H1 (cell line): ENCODE data around the gene VWF. TPM values are rescaled to one million over a fixed set of nuclear protein-coding genes. Genes with fewer than 3 reads are reported as not detected.

Source experiments
- CTCF ChIA-PET: fragments of 300-600 bp; sonication (Branson Sonifier 250); formaldehyde crosslinking; loops from one replicate; lab custom pipeline; 2021; ENCODE audit not compliant: partially characterized antibody; lab: Charles Lee
- POLR2A ChIA-PET: fragments of 300-600 bp; sonication (Branson Sonifier 250); formaldehyde crosslinking; loops from one replicate; lab custom pipeline; 2021; ENCODE audit warnings: inconsistent platforms; ENCODE audit not compliant: partially characterized antibody; lab: Charles Lee
- DNase-seq, 2 experiments: peaks; one replicate each; pipeline versions ENCODE4 v3.0.0 to v3.0.0-alpha.2; 2010 to 2022; ENCODE audit warnings: low spot score in 2 of 2, low read depth in 1 of 2, mixed read lengths in 1 of 2
- FAIRE-seq: peaks from 2 replicates; lab custom pipeline; 2011; peaks lifted over from hg19 to GRCh38; lab: Jason Lieb, UNC
- H2AFZ ChIP-seq: 2 replicates; pipeline ENCODE4 v1.8.1; 2012; ENCODE audit warnings: low read length, inconsistent platforms
- H2AK5ac ChIP-seq: 2 replicates; pipeline ENCODE4 v1.6.1; 2013; ENCODE audit warnings: low read depth, low read length
- H2BK120ac ChIP-seq: replicated peaks from 2 replicates; pipeline ENCODE3; 2013; ENCODE audit warnings: low read depth, low read length, inconsistent platforms
- H2BK12ac ChIP-seq: 2 replicates; pipeline ENCODE4 v1.6.1; 2013; ENCODE audit warnings: low read depth, low read length
- H2BK15ac ChIP-seq: 2 replicates; pipeline ENCODE4 v1.6.1; 2013; ENCODE audit warnings: low read length
- H2BK20ac ChIP-seq: 2 replicates; pipeline ENCODE4 v1.6.1; 2013; ENCODE audit warnings: low read length
- H2BK5ac ChIP-seq: 2 replicates; pipeline ENCODE4 v1.6.1; 2013; ENCODE audit warnings: low read depth, low read length
- H3K14ac ChIP-seq: 2 replicates; pipeline ENCODE4 v1.6.1; 2013; ENCODE audit warnings: inconsistent platforms; ENCODE audit not compliant: insufficient read length
- H3K18ac ChIP-seq: 2 replicates; pipeline ENCODE4 v1.6.1; 2013; ENCODE audit warnings: low read length; ENCODE audit errors: extremely low read depth
- H3K23ac ChIP-seq: 2 replicates; pipeline ENCODE4 v1.6.1; 2013; ENCODE audit warnings: inconsistent platforms; ENCODE audit not compliant: insufficient read length
- H3K23me2 ChIP-seq: 2 replicates; pipeline ENCODE4 v1.6.1; 2013; ENCODE audit warnings: low read depth, low read length
- H3K27ac ChIP-seq: 2 replicates; pipeline ENCODE4 v1.6.1; 2011; ENCODE audit warnings: low read depth, low read length, inconsistent platforms
- H3K27me3 ChIP-seq, 4 experiments: replicated peaks in 1 of 4; 1 replicate in 1 of 4; 2 replicates in 3 of 4; pipeline versions ENCODE4 v1.6.1 to v1.8.1; 2011 to 2013; ENCODE audit warnings: low read length in 3 of 4, mild to moderate bottlenecking in 3 of 4, inconsistent platforms in 2 of 4, mixed read lengths in 2 of 4, moderate library complexity in 1 of 4; ENCODE audit not compliant: control insufficient read depth in 3 of 4, insufficient read depth in 3 of 4; ENCODE audit errors: extremely low read depth in 1 of 4
- H3K36me3 ChIP-seq, 4 experiments: 2 replicates each; pipeline versions ENCODE4 v1.6.1 to v1.8.1; 2011 to 2013; ENCODE audit warnings: mild to moderate bottlenecking in 4 of 4, low read length in 3 of 4, moderate library complexity in 2 of 4, control low read depth in 1 of 4, inconsistent platforms in 1 of 4; ENCODE audit not compliant: insufficient read depth in 4 of 4, control insufficient read depth in 2 of 4
- H3K4ac ChIP-seq: replicated peaks from 2 replicates; pipeline ENCODE3; 2013; ENCODE audit warnings: low read length, low read depth, mixed read lengths, inconsistent platforms; ENCODE audit not compliant: insufficient read length
- H3K4me1 ChIP-seq, 4 experiments: replicated peaks in 1 of 4; 1 replicate in 1 of 4; 2 replicates in 3 of 4; pipeline versions ENCODE4 v1.6.1 to v1.8.1; 2011 to 2013; ENCODE audit warnings: low read length in 3 of 4, inconsistent platforms in 2 of 4, mixed read lengths in 1 of 4; ENCODE audit not compliant: insufficient read depth in 4 of 4, control insufficient read depth in 3 of 4
- H3K4me2 ChIP-seq, 2 experiments: 2 replicates each; pipeline versions ENCODE4 v1.6.1 to v1.8.1; 2011 to 2013; ENCODE audit warnings: low read depth in 2 of 2, low read length in 2 of 2, control low read depth in 1 of 2, inconsistent platforms in 1 of 2, mild to moderate bottlenecking in 1 of 2; ENCODE audit not compliant: insufficient read depth in 1 of 2
- H3K4me3 ChIP-seq, 4 experiments: fragments of 200-600, 300-600 bp in 1 of 4; sonication (generic), shearing (Covaris generic), sonication (Bioruptor Twin) in 1 of 4; 2 replicates each; pipeline versions ENCODE4 v1.5.1 to v1.8.1; 2011 to 2016; ENCODE audit warnings: low read length in 4 of 4, low read depth in 3 of 4, control low read depth in 2 of 4, inconsistent platforms in 2 of 4, mild to moderate bottlenecking in 2 of 4, mixed read lengths in 1 of 4, moderate library complexity in 1 of 4; ENCODE audit not compliant: insufficient read depth in 2 of 4; ENCODE audit errors: extremely low read depth in 1 of 4
- H3K56ac ChIP-seq: replicated peaks from 2 replicates; pipeline ENCODE3; 2013; ENCODE audit warnings: low read depth, mild to moderate bottlenecking, mixed read lengths, low read length, inconsistent platforms; ENCODE audit not compliant: insufficient read length
- H3K79me1 ChIP-seq: 2 replicates; pipeline ENCODE4 v1.6.1; 2013; ENCODE audit warnings: low read depth, low read length, control low read depth
- H3K79me2 ChIP-seq, 2 experiments: 2 replicates each; pipeline versions ENCODE4 v1.6.1 to v1.8.1; 2012 to 2013; ENCODE audit warnings: low read length in 2 of 2, mild to moderate bottlenecking in 2 of 2, inconsistent platforms in 1 of 2; ENCODE audit not compliant: insufficient read depth in 2 of 2, control insufficient read depth in 1 of 2
- H3K9ac ChIP-seq, 4 experiments: replicated peaks in 1 of 4; 1 replicate in 1 of 4; 2 replicates in 3 of 4; pipeline versions ENCODE4 v1.6.1 to v1.8.1; 2011 to 2013; ENCODE audit warnings: low read depth in 3 of 4, low read length in 3 of 4, control low read depth in 2 of 4, mild to moderate bottlenecking in 2 of 4, moderate library complexity in 2 of 4, inconsistent platforms in 1 of 4; ENCODE audit errors: extremely low read depth in 1 of 4
- H3K9me3 ChIP-seq, 2 experiments: 2 replicates each; pipeline versions ENCODE4 v1.6.1 to v1.8.1; 2012 to 2013; ENCODE audit warnings: mild to moderate bottlenecking in 2 of 2, moderate library complexity in 2 of 2, control low read depth in 1 of 2, inconsistent platforms in 1 of 2, low read depth in 1 of 2, low read length in 1 of 2, mixed read lengths in 1 of 2; ENCODE audit not compliant: insufficient read depth in 2 of 2
- H4K20me1 ChIP-seq, 2 experiments: replicated peaks in 1 of 2; 2 replicates each; pipeline versions ENCODE3 to v1.8.1; 2011 to 2013; ENCODE audit warnings: inconsistent platforms in 2 of 2, low read length in 2 of 2, mild to moderate bottlenecking in 1 of 2; ENCODE audit not compliant: insufficient read depth in 2 of 2, control insufficient read depth in 1 of 2
- H4K5ac ChIP-seq: 2 replicates; pipeline ENCODE4 v1.6.1; 2013; ENCODE audit warnings: low read length, low read depth, mixed read lengths, inconsistent platforms; ENCODE audit not compliant: insufficient read length
- H4K8ac ChIP-seq: 2 replicates; pipeline ENCODE4 v1.8.0; 2013; ENCODE audit warnings: mild to moderate bottlenecking, moderate library complexity, low read length, inconsistent platforms; ENCODE audit not compliant: insufficient read depth; ENCODE audit errors: extremely low read depth
- H4K91ac ChIP-seq: replicated peaks from 2 replicates; pipeline ENCODE3; 2013; ENCODE audit warnings: low read length, mixed read lengths, inconsistent platforms; ENCODE audit not compliant: insufficient read length
- FOSL1 ChIP-seq: IDR thresholded peaks from 2 replicates; pipeline ENCODE4 v1.6.1; 2011; ENCODE audit warnings: mild to moderate bottlenecking, low read depth, low read length, moderate library complexity; ENCODE audit not compliant: insufficient read depth
- POLR2AphosphoS5 ChIP-seq: IDR thresholded peaks from 2 replicates; pipeline ENCODE4 v1.6.1; 2011; ENCODE audit warnings: low read depth, low read length
- WGBS, 2 experiments: shearing (Covaris generic) in 1 of 2; methylation state at CpG; one replicate each; pipeline versions ENCODE4 v1.1.6 to v1.1.7; 2013 to 2015; ENCODE audit warnings: low lambda C conversion rate in 2 of 2, mixed read lengths in 2 of 2, inconsistent platforms in 1 of 2, low coverage in 1 of 2, missing lambda C conversion rate in 1 of 2; ENCODE audit not compliant: insufficient replicate concordance in 2 of 2, insufficient coverage in 1 of 2, insufficient read length in 1 of 2; ENCODE audit errors: extremely low coverage in 1 of 2, missing lambda C conversion rate in 1 of 2; 5-methylcytosine and 5-hydroxymethylcytosine counted together
- polyA plus RNA-seq, 7 experiments: library from polyadenylated mRNA; depleted of rRNA in 3 of 7; stranded (reverse) in 5 of 7; unstranded in 2 of 7; fragments of >200 nt in 5 of 7; fragments of 200-250 nt in 2 of 7; gene quantifications; 1 replicate in 5 of 7; 2 replicates in 1 of 7; 4 replicates in 1 of 7; pipeline versions ENCODE4 v1.2.1 to v1.2.3, GENCODE V29; 2011 to 2013; ENCODE audit warnings: missing spikeins in 2 of 7, mixed read lengths in 2 of 7
- total RNA-seq: library from RNA; stranded (reverse); fragmentation: NEBNext Ultra II Directional; extraction: Animal tissue kit (Norgen Biotek cat#: 25700); gene quantifications from 2 replicates; pipeline ENCODE4 v1.2.1, GENCODE V29; 2021

VWF gene
- total and polyA plus RNA-seq, 2 of the 8 experiments (the other 6 are each of a cell fraction or from before 2014, with no cell fraction given): 0.39 to 0.60 TPM

- Histone ChIP-seq H2BK120ac (no peak overlapping the region), H3K4me1 (peaks cover 2 to 6% (median 4%) of the 10 kb centered on the region in 4 experiments; a peak in 6 of 7 replicates), H3K4ac (no peak overlapping the region), H3K14ac (no peak overlapping the region), H3K56ac (no peak overlapping the region), H3K23ac (no peak overlapping the region), H2BK15ac (no peak overlapping the region), H3K79me1 (no peaks in the 10 kb centered on the region), H2AFZ (peak overlapping the region; percentile 59; the same call in 1 of the 2 replicates), H3K27ac (no peak overlapping the region), H2BK5ac (no peak overlapping the region), H3K9me3 (peaks cover 0 to 3% of the 10 kb centered on the region in 2 experiments; a peak in 1 of 4 replicates), H4K5ac (no peak overlapping the region), H3K18ac (no peak overlapping the region), H3K27me3 (no peaks in the 10 kb centered on the region), H3K4me2 (no peak overlapping the region), H3K23me2 (no peaks in the 10 kb centered on the region; the same call in 1 of the 2 replicates), H4K8ac (no peak overlapping the region), H4K20me1 (no peaks in the 10 kb centered on the region), H4K91ac (no peak overlapping the region), H3K4me3 (no peak overlapping the region), H2BK20ac (no peak overlapping the region), H2AK5ac (no peak overlapping the region), H3K36me3 (no peaks in the 10 kb centered on the region), H3K79me2 (no peaks in the 10 kb centered on the region), H3K9ac (no peak overlapping the region), H2BK12ac (no peak overlapping the region)
- DNase-seq: no peak
- ChIA-PET POLR2A (interaction anchor here (0.6 to 2.7 kb wide), 3 partner anchors 44 to 1322 kb away, joined by 3 to 21 read pairs (median 5); partner anchors contain the start of gene ANO2), CTCF (interaction anchor here (0.6 to 8.1 kb wide), 23 partner anchors 8 to 296 kb away, joined by 3 to 412 read pairs (median 8); no protein-coding TSS in a partner anchor)
- TF ChIP-seq FOSL1 (no peak), POLR2AphosphoS5 (no peak)
- 95% methylated on average over 3 of the region's 3 CpGs; no CpG with 5 or more reads in 1 of the 2 experiments for WGBS, 2 experiments
- FAIRE-seq: no peak
Observed at GRCh38 chr12:5989621-5990020, 134.8 kb downstream of the VWF start.
